ENCODE measurements around the gene CLPTM1.
"Not testable (repeated sequence)": the region's sequence is repeated elsewhere in the genome, so short reads cannot be mapped to it uniquely, and the experiment has no call there.

The CLPTM1 gene, protein sequence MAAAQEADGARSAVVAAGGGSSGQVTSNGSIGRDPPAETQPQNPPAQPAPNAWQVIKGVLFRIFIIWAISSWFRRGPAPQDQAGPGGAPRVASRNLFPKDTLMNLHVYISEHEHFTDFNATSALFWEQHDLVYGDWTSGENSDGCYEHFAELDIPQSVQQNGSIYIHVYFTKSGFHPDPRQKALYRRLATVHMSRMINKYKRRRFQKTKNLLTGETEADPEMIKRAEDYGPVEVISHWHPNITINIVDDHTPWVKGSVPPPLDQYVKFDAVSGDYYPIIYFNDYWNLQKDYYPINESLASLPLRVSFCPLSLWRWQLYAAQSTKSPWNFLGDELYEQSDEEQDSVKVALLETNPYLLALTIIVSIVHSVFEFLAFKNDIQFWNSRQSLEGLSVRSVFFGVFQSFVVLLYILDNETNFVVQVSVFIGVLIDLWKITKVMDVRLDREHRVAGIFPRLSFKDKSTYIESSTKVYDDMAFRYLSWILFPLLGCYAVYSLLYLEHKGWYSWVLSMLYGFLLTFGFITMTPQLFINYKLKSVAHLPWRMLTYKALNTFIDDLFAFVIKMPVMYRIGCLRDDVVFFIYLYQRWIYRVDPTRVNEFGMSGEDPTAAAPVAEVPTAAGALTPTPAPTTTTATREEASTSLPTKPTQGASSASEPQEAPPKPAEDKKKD

DNA sequence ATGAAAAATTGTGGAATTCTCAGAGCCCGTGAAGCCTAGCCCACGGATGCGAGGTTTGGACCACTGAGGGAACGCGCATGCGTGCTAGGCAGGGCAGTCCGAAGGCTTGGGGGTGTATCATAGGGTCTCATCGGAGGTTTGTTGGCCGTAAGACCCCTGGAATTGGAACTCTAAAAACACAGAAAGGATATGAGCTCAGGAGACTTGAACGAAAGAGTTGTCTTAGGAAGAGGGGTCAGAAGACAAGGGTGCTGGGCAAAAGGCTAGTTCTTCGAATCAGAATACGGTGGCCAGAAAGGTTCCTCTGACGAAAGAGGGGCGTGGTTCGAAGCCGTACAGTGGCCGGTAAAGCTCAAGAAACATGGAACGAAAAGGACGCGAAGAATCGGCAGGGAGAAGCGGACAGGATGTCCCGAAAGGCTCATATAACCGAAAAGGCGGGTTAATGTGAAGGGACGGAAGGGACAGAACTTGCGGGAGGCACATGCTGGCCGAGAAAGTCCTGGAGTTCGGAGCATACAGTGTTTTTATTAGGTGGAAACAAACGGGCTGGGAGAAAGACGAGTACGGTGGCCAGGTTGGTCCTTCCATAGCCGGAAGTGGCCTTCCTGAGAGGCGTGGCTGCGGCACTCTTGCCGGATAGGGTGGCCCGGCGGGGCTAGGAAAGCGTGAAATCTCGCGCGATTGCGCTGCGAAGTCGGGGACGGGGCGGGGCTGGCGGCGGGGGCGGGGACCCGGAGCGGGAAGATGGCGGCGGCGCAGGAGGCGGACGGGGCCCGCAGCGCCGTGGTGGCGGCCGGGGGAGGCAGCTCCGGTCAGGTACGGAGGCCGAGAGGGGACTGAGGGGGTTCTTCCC is at the start of gene CLPTM1:
Gene CLPTM1 (plus strand): TSS at position 732 of the 856 bp plus-strand sequence. CDS start 16 bp downstream, at position 748.
- peak; percentile 97 for DNase-seq

DNA sequence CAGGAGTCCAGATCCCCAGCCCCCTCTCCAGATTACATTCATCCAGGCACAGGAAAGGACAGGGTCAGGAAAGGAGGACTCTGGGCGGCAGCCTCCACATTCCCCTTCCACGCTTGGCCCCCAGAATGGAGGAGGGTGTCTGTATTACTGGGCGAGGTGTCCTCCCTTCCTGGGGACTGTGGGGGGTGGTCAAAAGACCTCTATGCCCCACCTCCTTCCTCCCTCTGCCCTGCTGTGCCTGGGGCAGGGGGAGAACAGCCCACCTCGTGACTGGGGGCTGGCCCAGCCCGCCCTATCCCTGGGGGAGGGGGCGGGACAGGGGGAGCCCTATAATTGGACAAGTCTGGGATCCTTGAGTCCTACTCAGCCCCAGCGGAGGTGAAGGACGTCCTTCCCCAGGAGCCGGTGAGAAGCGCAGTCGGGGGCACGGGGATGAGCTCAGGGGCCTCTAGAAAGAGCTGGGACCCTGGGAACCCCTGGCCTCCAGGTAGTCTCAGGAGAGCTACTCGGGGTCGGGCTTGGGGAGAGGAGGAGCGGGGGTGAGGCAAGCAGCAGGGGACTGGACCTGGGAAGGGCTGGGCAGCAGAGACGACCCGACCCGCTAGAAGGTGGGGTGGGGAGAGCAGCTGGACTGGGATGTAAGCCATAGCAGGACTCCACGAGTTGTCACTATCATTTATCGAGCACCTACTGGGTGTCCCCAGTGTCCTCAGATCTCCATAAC is 49.6 kb upstream of the CLPTM1 start, which contains the start of gene APOE:
Gene APOE (plus strand): TSS at position 360 of the 724 bp plus-strand sequence. CDS start 829 bp downstream, outside the sequence.
- DNase-seq, result peak; percentile 92

DNA sequence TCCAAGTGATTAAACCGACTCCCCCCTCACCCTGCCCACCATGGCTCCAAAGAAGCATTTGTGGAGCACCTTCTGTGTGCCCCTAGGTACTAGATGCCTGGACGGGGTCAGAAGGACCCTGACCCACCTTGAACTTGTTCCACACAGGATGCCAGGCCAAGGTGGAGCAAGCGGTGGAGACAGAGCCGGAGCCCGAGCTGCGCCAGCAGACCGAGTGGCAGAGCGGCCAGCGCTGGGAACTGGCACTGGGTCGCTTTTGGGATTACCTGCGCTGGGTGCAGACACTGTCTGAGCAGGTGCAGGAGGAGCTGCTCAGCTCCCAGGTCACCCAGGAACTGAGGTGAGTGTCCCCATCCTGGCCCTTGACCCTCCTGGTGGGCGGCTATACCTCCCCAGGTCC is 47.6 kb upstream of the CLPTM1 start:
- DNase-seq, result no peak

DNA sequence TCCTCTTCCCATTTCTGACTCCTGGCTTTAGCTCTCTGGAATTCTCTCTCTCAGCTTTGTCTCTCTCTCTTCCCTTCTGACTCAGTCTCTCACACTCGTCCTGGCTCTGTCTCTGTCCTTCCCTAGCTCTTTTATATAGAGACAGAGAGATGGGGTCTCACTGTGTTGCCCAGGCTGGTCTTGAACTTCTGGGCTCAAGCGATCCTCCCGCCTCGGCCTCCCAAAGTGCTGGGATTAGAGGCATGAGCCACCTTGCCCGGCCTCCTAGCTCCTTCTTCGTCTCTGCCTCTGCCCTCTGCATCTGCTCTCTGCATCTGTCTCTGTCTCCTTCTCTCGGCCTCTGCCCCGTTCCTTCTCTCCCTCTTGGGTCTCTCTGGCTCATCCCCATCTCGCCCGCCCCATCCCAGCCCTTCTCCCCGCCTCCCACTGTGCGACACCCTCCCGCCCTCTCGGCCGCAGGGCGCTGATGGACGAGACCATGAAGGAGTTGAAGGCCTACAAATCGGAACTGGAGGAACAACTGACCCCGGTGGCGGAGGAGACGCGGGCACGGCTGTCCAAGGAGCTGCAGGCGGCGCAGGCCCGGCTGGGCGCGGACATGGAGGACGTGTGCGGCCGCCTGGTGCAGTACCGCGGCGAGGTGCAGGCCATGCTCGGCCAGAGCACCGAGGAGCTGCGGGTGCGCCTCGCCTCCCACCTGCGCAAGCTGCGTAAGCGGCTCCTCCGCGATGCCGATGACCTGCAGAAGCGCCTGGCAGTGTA is 46.9 kb upstream of the CLPTM1 start:
- no peak for DNase-seq

DNA sequence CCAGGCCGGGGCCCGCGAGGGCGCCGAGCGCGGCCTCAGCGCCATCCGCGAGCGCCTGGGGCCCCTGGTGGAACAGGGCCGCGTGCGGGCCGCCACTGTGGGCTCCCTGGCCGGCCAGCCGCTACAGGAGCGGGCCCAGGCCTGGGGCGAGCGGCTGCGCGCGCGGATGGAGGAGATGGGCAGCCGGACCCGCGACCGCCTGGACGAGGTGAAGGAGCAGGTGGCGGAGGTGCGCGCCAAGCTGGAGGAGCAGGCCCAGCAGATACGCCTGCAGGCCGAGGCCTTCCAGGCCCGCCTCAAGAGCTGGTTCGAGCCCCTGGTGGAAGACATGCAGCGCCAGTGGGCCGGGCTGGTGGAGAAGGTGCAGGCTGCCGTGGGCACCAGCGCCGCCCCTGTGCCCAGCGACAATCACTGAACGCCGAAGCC is 46.3 kb upstream of the CLPTM1 start:
- DNase-seq, result no peak

DNA sequence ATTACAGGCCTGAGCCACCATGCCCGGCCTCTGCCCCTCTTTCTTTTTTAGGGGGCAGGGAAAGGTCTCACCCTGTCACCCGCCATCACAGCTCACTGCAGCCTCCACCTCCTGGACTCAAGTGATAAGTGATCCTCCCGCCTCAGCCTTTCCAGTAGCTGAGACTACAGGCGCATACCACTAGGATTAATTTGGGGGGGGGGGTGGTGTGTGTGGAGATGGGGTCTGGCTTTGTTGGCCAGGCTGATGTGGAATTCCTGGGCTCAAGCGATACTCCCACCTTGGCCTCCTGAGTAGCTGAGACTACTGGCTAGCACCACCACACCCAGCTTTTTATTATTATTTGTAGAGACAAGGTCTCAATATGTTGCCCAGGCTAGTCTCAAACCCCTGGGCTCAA is 45.4 kb upstream of the CLPTM1 start:
- DNase-seq, result no peak

DNA sequence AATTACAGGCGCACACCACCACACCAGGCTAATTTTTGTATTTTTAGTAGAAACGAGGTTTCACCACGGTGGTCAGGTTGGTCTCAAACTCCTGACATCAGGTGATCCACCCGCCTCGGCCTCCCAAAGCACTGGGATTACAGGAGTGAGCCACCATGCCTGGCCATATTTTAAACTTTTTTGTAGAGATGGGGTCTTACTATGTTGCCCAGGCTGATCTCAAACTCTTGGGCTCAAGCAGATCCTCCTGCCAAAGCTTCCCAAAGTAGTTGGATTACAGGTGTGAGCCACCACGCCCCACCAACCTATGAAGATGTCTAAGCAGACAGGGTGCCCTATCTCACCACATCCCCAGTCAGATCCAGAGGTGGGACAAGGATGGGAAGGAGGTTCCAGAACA is 43.3 kb upstream of the CLPTM1 start:
- not testable (repeated sequence) for DNase-seq

DNA sequence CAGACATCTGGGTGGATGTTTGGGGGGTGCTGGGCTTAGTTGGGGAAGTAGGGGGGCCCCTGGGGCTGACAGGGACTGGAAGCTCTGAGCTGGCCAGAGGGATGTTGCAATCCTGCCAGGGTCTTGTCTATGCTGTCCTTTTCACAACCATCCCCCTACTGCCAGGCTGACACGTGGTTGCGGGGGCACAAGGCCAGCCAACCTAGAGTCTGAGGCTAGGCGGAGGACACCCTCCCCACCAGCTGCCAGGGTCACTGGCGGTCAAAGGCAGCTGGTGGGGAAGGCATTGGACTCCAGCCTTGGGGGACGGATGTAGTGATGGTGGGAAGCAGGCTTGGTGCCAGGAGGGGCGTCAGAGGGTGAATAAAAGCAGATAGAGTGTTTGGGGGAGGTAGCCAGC is 42.3 kb upstream of the CLPTM1 start:
- DNase-seq, result no peak

DNA sequence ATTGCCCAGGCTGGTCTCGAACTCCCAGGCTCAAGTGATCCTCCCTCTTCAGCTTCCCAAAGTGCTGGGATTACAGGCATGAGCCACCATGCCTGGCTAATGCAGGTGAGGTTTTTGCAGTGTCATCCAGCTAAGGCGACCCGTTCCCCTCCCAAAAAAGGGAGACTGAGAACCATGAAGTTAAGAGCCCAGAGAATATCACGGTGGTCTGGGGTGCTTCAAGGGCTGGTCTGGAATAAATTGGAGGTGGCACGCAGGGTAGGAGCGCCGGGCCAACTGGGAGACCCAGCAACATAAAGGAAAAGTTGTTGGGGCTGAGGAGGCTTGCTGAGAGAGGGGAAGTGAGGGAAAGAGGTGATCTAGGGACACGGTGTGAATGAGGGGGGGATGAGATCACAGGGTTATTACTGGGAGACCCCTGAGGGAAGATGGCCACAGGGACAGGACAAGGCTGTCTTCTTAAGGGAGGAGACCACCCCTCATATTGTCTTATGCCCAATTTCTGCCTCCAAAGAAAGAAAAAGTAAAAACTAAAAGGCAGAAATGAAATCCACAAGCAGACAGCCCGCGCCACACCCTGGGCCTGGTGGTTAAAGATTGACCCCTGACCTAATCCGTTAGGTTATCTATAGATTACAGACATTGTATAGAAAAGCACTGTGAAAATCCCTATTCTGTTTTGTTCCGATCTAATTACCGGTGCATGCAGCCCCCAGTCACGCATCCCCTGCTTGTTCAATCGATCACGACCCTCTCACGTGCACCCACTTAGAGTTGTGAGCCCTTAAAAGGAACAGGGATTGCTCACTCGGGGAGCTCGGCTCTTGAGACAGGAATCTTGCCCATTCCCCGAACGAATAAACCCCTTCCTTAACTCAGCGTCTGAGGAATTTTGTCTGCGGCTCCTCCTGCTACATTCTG is 41.4 kb upstream of the CLPTM1 start:
- DNase-seq, result not testable (repeated sequence)

DNA sequence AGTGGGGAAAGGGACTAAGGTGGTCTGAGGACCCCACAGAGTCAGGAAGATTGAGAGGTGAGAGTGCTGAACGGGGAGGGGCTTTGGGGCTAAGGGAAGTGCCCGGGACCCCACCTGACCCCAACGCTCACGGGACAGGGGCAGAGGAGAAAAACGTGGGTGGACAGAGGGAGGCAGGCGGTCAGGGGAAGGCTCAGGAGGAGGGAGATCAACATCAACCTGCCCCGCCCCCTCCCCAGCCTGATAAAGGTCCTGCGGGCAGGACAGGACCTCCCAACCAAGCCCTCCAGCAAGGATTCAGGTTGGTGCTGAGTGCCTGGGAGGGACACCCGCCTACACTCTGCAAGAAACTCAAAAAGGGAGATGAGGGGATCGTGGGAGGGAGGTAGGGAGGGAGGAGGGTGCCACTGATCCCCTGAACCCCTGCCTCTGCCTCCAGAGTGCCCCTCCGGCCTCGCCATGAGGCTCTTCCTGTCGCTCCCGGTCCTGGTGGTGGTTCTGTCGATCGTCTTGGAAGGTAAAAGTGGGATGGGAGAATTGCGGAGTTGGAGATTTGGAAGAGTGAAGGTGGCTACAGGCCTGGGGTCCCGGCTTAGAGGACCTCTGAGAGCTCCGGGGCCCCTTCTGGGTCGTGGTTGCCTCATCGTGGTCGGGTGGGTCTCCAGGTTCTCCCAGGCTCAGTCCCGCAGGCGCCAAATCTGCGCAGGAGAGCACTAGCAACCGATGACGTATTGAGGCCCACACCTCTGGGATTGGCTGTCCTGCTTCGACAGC is 40.6 kb upstream of the CLPTM1 start, which contains the start of gene APOC1:
Gene APOC1 (plus strand): TSS at position 176 of the 774 bp plus-strand sequence. CDS start 284 bp downstream, at position 460.
- DNase-seq, result peak; percentile 96

DNA sequence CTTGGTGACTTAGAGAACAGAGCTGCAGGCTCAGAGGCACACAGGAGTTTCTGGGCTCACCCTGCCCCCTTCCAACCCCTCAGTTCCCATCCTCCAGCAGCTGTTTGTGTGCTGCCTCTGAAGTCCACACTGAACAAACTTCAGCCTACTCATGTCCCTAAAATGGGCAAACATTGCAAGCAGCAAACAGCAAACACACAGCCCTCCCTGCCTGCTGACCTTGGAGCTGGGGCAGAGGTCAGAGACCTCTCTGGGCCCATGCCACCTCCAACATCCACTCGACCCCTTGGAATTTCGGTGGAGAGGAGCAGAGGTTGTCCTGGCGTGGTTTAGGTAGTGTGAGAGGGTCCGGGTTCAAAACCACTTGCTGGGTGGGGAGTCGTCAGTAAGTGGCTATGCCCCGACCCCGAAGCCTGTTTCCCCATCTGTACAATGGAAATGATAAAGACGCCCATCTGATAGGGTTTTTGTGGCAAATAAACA is 30.9 kb upstream of the CLPTM1 start:
- DNase-seq, result no peak

DNA sequence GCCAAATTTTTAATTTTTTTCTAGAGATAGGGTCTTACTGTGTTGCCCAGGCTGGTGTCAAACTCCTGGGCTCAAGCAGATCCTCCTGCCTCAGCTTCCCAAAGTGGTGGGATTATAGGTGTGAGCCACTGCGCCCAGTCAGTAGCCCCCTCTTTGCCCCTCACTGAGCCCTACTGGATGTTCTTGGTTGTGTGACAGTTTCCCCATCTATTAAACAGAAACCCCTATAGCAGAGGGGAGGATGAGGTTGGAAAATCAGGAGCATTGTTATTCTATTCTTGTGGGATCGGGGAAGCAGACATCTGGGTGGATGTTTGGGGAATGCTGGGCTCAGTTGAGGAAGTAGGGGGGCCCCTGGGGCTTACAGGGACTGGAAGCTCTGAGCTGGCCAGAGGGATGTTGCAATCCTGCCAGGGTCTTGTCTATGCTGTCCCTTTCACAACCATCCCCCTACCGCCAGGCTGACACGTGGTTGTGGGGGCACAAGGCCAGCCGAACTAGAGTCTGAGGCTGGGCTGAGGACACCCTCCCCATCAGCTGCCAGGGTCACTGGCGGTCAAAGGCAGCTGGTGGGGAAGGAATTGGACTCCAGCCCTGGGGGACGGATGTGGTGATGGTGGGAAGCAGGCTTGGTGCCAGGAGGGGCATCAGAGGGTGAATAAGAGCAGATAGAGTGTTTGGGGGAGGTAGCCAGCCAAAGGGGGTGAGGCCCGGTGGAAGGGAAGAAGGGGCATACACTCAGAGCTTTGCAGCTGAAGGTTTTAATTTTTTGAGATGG is 29.9 kb upstream of the CLPTM1 start:
- DNase-seq, result no peak

DNA sequence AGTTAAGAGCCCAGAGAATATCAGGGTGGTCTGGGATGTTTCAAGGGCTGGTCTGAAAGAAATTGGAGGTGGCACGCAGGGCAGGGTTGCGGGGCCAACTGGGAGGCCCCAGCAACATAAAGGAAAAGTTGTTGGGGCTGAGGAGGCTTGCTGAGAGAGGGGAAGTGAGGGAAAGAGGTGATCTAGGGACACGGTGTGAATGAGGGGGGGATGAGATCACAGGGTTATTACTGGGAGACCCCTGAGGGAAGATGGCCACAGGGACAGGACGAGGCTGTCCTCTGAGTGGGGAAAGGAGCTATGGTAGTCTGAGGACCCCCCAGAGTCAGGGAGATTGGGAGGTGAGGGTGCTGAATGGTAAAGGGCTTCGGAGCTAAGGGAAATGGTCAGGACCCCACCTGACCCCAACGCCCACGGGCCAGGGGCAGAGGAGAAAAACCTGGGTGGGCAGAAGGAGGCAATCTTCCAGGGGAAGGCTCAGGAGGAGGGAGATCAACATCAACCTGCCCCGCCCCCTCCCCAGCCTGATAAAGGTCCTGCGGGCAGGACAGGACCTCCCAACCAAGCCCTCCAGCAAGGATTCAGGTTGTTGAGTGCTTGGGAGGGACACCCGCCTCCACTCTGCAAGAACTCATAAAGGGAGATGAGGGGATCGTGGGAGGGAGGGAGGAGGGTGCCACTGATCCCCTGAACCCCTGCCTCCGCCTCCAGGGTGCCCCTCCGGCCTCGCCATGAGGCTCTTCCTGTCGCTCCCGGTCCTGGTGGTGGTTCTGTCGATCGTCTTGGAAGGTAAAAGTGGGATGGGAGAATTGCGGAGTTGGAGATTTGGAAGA is 28.7 kb upstream of the CLPTM1 start:
- not testable (repeated sequence) for DNase-seq

DNA sequence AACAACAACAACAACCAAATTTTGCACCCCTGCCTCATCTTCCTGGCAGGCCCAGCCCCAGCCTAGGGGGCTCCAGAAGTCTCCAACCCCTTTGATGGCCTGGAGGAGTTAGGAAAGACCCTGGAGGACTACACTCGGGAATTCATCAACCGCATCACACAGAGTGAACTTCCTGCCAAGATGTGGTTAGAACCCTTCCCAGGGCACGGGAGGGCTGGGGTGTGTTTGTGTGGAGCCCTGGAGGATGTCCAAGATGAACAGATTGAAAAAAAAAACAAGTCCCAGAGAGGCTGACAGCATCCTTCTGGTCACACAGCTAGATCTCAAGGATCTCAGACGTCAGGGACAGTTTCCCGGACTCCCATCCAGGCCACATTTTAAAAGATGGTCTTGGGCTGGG is 27.4 kb upstream of the CLPTM1 start:
- DNase-seq, result no peak

DNA sequence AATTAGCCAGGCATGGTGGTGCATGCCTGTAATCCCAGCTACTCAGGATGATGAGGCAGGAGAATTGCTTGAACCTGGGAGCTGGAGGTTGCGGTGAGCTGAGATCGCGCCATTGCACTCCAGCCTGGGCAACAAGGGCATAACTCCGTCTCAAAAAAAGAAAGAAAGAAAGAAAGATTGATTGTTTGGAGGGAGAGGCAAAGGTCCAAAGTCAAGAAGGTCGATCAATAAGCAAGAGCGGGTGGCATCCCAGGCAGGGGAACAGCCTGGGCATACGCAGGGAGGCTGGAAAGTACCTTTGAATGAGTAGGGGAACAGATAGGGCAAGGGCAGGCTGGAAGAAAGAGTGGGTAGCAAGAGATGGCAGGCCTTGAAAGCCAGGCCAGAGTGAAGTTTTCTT is 25.1 kb upstream of the CLPTM1 start:
- no peak for DNase-seq

DNA sequence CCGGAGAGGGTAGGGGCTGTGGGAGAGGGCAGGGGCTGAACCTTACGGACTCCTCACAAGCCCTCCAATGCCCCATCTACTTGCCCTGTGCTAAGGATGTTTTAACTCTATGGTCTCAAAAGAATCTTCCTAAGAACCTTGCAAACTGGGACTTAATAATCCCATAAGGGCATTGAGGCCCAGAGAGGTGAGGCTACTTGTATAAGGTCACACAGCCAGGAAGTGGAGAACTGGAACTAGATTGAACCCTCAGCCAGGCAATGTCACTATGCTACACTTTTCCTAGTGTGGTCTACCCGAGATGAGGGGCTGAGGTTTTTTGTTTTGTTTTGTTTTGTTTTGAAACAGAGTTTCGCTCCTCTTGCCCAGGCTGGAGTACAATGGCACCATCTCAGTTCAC is 23.6 kb upstream of the CLPTM1 start:
- DNase-seq, result no peak

DNA sequence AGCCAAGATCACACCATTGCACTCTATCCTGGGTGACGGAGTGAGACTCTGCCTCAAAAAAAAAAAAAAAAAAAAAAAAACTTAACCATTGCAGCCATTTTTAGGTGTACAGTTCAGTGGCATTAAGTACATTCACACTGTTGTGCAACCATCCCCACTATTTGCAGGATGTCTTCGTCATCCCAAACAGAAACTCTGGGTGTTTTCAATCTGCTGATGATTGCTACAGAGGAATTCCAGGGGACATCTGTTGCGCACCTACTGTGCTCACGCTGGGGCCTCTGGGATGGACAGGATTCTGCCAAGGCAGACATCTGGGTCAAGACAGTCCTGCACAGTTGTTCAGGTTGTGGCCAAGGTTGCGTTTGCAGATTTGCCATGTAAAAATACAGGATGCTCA is 15.5 kb upstream of the CLPTM1 start:
- DNase-seq, result no peak

All from islet precursor cell (in vitro differentiated cells).